Psoas muscle (tissue), 8 donors: Measurements from ENCODE around the gene INPP5J. TPM values are rescaled to one million over a fixed set of nuclear protein-coding genes. Genes with fewer than 3 reads are reported as not detected.

Experiments used
- ATAC-seq, 4 donors: fragments of 200-7000 bp; cut with Tn5 transposase; one replicate each; pipeline ENCODE4 v1.9.1; 2020; ENCODE audit warnings: moderate library complexity in 3 of 4, mild to moderate bottlenecking in 2 of 4
- DNase-seq, 2 donors: peaks; one replicate each; pipeline ENCODE4 v3.0.0-alpha.2; 2020
- H3K27ac ChIP-seq: fragments of 200-600 bp; one replicate; pipeline ENCODE4 v1.8.0; 2022
- H3K27me3 ChIP-seq, 3 donors: fragments of 200-600 bp in 1 of 3; one replicate each; pipeline versions ENCODE4 v1.6.1 to v1.8.0; 2013 to 2022; ENCODE audit warnings: low read length in 2 of 3, mild to moderate bottlenecking in 2 of 3, moderate library complexity in 1 of 3; ENCODE audit not compliant: insufficient read depth in 3 of 3
- H3K36me3 ChIP-seq, 2 donors: fragments of 200-600 bp in 1 of 2; one replicate each; pipeline versions ENCODE4 v1.6.1 to v1.8.0; 2013 to 2022; ENCODE audit warnings: low read depth in 1 of 2, mild to moderate bottlenecking in 1 of 2, moderate library complexity in 1 of 2; ENCODE audit not compliant: insufficient read depth in 1 of 2
- H3K4me1 ChIP-seq: fragments of 200-600 bp; one replicate; pipeline ENCODE4 v1.8.0; 2022
- H3K4me3 ChIP-seq: fragments of 200-600 bp; one replicate; pipeline ENCODE4 v1.8.0; 2022; ENCODE audit warnings: mild to moderate bottlenecking
- H3K9me3 ChIP-seq: fragments of 200-600 bp; one replicate; pipeline ENCODE4 v1.8.0; 2022
- CTCF ChIP-seq: fragments of 200-600 bp; IDR thresholded peaks from one replicate; pipeline ENCODE4 v1.8.0; 2022; ENCODE audit warnings: antibody characterized with exemption
- WGBS, 3 donors: extraction: QIAGEN DNeasy Blood & Tissue Kit; methylation state at CpG; one replicate each; pipeline versions ENCODE4 v1.1.6 to v1.1.7; 2013; 5-methylcytosine and 5-hydroxymethylcytosine counted together
- intact Hi-C, 2 donors: fragments of 100-400 bp; cut with DNase I; formaldehyde crosslinking; loops; one replicate each; pipeline versions ENCODE4 v1.11.0 to v1.14.2; 2022
- polyA plus RNA-seq, 3 donors: library from polyadenylated mRNA; stranded (reverse); fragments of 200-250 nt; gene quantifications; one replicate each; pipeline ENCODE4 v1.2.3, GENCODE V29; 2013
- total RNA-seq, 4 donors: library from RNA; stranded (reverse); fragmentation: NEBNext Ultra II Directional in 2 of 4; extraction: Animal tissue kit (Norgen Biotek cat#: 25700) in 2 of 4; gene quantifications; one replicate each; pipeline versions ENCODE4 v1.2.1 to v1.2.4, GENCODE V29; 2021 to 2023
- donor health status: healthy with polysubstance abuse.
- donor health status: DM: no; HTN: no; CAD: no; lungs with moderate emphysema.
- donor health status: Bipolar disorder and iron deficiency.
- donor health status: healthy.
- donor health status: DM: yes; HTN: yes; CAD: no.
- donor health status: DM: no; HTN: no; CAD: no.
- donor health status: DM: no; HTN: no; CAD: no.
- donor health status: DM: yes; HTN: yes; CAD: no.

The INPP5J gene
- total and polyA plus RNA-seq, 7 donors = 0.14 to 4.4 (median 1.3) TPM

- Histone ChIP-seq H3K27me3 (no peaks in the 10 kb centered on the region), H3K27ac (no peak overlapping the region), H3K4me3 (no peak overlapping the region), H3K9me3 (no peaks in the 10 kb centered on the region), H3K36me3 (no peaks in the 10 kb centered on the region), H3K4me1 (peaks cover 10% of the 10 kb centered on the region)
- WGBS, 3 donors = 61 to 67% (median 63%) methylated on average over 14 of the region's 14 CpGs
- peak in 1 of 2 donors; percentile 42 for DNase-seq
- ATAC-seq = no peak
- intact Hi-C loops = no loop called here
- no peak for TF ChIP-seq CTCF
Observed at GRCh38 chr22:31124811-31125465, 2.2 kb downstream of the INPP5J start.

GRCh38 chr22:31125521-31126117 is 2.9 kb downstream of the INPP5J start:
- H3K36me3 ChIP-seq = no peaks in the 10 kb centered on the region
- peaks cover 10% of the 10 kb centered on the region for H3K4me1 ChIP-seq
- H3K27me3 ChIP-seq = no peaks in the 10 kb centered on the region
- no peak overlapping the region for H3K27ac ChIP-seq
- 81 to 86% (median 85%) methylated on average over 11 to 12 of the region's 12 CpGs for WGBS, 3 donors
- DNase-seq = no peak
- H3K4me3 ChIP-seq = no peak overlapping the region
- no peaks in the 10 kb centered on the region for H3K9me3 ChIP-seq
- intact Hi-C loops = no loop called here
- no peak for TF ChIP-seq CTCF
- no peak for ATAC-seq

GRCh38 chr22:31126128-31126868 is 3.5 kb downstream of the INPP5J start:
- H3K4me3 ChIP-seq = no peak overlapping the region
- ATAC-seq = no peak
- intact Hi-C loops = no loop called here
- H3K27ac ChIP-seq = no peak overlapping the region
- DNase-seq = no peak
- H3K4me1 ChIP-seq = peaks cover 10% of the 10 kb centered on the region
- TF ChIP-seq CTCF = no peak
- H3K9me3 ChIP-seq = no peaks in the 10 kb centered on the region
- no peaks in the 10 kb centered on the region for H3K36me3 ChIP-seq
- WGBS, 3 donors = 89 to 91% (median 91%) methylated on average over 22 of the region's 22 CpGs
- H3K27me3 ChIP-seq = no peaks in the 10 kb centered on the region

GRCh38 chr22:31126869-31127175 is 4.1 kb downstream of the INPP5J start:
- DNase-seq = peak in 1 of 2 donors; percentile 13
- Histone ChIP-seq H3K4me1 (peaks cover 10% of the 10 kb centered on the region), H3K36me3 (no peaks in the 10 kb centered on the region), H3K27ac (no peak overlapping the region), H3K4me3 (no peak overlapping the region), H3K9me3 (no peaks in the 10 kb centered on the region), H3K27me3 (no peaks in the 10 kb centered on the region)
- intact Hi-C loops = no loop called here
- no peak for TF ChIP-seq CTCF
- 85 to 91% (median 90%) methylated on average over 12 to 13 of the region's 13 CpGs for WGBS, 3 donors
- no peak for ATAC-seq
